HG02763 (cell line): Measurements from ENCODE around the gene SRXN1.

ENCODE experiments used
- ATAC-seq: cut with Tn5 transposase; IDR thresholded peaks from one replicate; pipeline ENCODE4 v1.9.1; 2021; ENCODE audit warnings: mild to moderate bottlenecking, moderate library complexity; ENCODE audit not compliant: unreplicated experiment

The SRXN1 gene

DNA sequence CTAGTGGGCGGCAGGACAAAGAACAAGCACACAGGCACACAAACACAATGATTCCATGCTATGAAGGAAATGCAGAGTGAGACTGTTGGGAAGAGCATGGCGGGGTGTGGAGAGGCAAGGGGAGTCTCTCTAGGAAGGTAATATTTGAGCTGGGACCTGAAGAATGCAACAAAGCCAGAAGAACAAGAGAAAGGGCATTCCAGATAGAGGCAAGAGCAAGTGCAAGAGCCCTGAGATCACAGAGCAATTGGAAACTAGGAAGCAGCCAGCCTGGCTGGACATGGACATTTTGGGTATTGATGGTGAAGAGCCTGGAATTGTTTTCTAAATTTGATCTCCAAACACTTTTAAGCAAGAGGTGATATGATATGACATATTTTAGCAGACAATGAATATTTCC, 15.4 kb downstream of the SRXN1 start:
- no peak for ATAC-seq

DNA sequence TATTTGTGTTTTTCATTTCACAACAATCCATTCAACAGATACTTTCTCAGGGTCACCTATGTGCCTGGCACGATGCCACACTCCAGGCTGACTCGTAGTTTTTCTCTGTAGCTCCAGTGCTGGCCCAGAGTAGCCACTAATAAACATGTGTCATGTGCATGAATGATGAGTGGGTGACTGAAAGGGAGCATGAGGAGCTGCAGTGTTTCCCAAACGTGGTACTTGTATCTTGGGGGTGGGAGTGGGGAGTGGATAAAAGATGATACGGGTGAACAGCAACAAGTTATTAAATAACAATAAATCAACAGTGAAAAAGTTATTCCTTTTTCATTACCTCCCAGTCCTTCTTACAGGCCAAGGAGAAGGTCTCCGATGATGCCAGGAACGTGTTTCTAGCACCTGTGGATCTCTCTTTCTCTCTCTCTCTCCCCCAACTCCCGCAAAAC, 17.1 kb downstream of the SRXN1 start:
- ATAC-seq: no peak

DNA sequence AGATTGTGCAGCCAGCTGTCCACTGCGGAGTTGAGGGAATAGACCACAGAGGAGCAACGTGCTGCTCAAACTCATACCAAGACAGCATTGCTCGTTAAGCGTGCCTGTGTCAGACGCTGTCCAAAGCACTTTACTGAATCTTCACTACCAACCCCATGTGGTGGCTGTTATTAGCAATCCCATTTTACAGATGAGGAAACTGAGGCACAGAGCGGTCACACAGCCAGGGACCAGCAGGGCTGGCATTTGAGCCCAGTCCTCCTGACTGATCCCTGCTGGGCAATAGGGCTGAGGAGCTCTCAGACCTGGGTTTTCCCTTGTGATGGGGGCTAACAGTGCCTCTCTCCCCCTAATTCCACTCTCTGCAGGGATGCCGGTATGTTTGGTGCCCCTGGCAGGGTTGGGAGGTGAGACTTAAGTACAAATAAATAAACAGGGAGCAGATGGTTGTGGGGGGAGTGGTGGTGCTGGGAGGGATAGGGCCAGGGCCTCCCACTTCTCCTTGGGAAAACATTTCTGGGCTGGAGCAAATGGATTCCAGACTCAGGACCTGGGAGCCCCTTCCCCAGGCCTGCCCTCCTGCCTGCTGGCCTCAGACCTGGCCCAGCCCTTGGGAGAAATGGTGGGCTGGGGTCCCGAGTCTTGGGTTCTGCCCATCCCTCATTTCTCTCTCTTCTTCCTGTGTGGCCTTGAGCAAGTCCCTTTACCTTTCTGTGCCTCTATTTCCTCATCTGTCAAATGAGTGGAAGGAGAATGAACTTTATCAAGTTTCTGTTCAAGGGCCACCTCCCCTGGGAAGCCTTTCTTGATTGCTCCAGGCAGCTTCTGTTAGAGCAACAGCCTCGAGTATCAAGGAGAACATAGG, 17.7 kb downstream of the SRXN1 start:
- no peak for ATAC-seq

DNA sequence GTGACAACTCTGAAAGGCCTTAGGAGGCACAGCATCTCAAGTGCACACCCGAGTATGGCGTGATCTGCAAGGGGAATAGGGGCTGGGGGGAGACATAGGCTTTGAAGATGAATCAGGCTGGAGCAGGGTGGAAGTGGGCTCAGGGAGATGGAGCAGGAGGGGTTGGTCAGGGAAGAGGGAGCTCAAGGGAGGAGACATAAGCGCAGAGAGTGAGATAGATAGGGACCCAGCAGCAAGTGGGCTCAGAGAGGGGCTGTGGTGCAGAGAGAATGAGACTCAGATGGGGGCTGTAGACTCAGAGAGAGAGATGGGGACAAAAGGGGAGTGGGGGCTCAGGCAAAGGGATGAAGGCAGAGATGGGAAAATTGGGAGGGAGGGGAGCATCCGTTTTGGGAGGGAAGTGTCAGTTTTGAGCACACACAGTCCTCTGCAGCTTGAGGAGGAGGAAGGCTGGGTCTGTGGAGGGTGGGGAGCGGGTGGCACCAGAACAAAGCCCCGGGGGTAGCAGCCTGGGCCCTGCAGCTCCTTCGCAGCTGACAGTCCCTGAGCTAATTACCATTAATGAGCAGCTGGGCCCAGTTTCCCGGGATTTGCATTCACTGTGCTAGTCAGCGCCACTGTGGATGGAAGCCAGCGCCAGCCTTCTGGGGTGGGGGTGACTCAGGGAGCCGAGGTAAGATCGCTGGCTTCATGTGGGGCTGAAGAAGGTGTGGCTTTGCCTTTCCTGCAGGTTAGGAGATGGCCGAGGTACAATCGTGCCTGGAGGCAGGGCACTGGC, 18.7 kb downstream of the SRXN1 start:
- ATAC-seq: no peak

DNA sequence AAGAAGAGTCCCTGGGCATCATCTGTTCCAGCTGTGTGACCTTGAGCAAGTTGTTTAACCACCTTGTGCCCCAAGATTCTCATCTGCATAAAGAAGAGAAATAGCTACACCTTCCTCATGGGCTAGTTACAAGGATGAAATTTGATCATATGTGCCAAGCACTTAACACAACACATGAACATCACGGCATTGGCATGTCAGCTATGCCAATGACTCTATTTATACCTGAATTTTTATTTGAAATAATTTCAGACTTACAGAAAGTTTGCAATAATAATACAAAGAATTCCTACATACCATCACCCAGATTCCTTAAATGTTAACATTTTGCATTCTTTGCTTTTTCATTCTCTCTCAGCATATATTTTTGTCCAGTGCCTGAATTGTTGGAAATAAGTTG, 21.9 kb downstream of the SRXN1 start:
- ATAC-seq: no peak

DNA sequence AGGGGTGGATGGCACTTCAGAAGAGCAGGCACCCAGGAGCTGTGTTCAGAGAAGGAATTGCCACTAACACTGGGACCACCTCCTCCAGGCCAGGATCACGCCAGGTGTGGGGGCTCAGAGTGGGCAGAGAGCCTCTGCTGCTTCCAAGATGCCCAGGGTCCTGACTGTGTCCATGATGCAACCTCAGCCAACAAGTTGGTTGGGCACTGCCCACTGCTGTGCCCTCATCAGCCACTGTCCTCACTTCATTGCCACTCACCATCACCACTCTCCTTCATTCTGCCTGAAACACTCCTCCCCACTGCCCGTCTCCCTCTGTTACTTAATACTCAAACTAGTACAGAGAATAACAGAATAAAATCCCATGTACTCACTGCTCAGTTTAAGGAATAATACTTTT, 26.4 kb downstream of the SRXN1 start:
- ATAC-seq: no peak

DNA sequence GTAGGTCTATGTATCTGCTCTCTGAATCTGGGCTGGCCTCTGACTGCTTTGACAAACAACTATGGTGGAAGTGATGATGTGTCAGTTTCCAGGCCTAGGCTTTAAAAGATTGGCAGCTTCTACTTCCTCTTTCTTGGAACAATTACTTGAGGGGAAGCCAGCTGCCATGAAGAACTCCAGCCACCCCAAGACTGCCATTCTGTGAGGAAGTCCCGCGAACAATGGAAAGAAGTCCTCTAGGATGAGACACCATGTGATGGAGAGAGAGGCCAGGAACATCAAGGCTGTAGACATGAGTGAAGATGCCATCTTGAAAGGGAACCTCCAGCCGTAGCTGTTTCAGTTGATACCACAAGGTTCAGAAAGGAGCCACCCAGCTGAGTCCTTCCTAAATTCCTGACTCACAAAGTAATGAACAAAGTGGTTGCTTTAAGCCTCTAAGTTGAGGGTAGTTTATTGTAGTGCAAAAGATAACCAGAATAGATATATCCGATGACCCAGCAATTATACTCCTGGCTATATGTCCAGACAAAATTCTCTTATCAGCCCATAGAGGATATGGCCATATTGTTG, 27.6 kb downstream of the SRXN1 start:
- ATAC-seq: no peak

DNA sequence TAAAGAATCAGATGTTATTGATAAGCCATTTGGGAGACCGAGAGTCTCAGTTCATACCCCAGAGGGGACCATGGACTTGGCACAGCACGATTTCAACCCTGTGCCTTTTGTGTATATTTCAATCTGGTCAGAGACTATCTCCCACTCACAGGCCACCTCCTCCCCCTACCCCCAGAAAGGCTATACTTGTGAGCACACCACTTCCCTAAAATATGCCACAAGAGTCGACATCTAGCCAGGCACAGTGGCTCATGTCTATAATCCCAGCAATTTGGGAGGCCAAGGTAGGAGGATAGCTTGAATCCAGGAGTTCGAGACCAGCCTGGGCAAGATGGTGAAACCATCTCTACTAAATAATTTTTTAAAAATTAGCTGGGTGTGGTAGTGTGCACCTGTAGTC, 29.3 kb downstream of the SRXN1 start:
- no peak for ATAC-seq

DNA sequence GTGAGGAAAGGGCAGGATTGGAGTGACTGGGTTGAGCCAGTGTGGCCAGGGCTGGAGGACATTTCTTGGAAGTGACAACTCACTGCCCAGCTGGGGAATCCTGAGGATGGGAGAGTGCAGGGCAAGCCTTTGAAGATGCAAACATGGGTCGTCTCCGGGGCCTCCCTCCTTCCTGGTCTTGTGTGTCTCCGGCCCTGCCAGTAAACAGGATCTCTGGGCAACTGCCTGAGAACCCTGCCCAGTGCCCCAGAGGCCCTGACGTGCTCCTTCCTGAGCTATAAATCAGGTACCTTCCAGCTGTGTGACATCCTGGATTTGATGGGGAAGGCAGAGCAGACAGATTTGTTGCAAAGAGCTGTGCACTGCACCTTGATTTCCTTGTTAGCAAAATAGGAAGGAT, 30.0 kb downstream of the SRXN1 start:
- no peak for ATAC-seq

DNA sequence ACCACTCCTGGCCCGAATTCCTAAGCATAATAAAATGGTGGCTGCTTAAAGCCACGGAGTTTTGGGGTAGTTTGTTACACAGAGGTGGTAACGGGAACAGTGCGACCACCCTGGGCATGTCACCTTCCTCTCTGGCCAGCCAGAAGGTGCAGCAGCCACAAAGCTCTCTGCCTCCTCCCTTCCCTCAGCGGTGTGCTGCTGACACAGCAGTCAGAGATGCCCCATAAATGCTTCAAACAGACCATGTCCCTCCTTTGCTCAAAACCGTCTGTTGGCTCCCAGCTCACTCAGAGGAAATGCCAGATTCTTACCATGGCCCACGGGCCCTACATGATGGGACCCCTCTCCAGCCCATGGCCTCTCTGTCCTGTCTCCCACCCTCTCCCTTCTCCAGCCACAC, 30.8 kb downstream of the SRXN1 start:
- no peak for ATAC-seq

DNA sequence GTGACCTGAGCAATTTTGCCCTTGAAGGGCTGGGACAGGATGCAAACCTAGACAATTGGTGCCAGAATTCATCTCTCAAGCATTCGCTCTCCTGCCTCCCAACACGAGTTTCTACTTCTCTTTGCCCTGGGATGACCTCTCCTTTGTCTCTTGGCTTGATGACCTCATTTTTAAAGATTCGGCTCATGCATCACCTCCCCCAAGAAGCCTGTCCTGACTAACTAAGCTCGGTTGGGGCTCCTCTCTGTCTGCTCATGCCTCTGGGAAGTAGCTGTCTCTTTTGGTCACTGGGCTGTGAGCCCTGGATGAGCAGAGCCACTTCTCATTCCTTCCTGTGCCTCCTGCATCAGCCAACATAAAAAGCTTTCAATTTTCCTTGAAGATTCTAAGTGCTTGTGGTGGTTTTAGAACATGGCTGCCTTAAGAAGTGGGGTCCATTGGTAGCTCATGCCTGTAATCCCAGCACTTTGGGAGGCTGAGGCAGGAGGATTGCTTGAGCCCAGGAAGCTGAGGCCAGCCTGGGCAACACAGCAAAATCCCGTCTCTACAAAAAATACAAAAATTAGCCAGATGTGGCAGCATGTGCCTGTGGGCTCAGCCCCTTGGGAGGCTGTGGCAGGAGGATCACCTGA, 31.8 kb downstream of the SRXN1 start:
- ATAC-seq: no peak

DNA sequence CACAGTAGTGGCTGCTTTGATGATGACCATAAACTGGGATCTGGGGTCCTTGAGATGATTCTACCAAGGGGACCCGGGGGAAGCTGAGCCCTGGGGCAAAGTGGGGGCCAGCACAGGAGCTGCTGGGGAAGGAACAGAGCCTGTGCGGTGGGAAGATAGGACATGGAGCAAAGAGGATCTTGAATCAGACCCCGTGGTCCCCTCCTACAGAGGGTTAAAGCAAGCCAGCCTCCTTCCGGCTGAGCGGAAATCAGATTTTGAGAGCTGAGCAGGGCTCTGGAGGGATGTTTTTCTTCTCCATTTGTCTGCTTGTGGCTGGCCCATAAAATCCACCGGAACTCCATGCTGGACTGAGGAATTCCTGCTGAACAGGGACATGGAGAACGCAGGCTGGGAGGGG, 32.8 kb downstream of the SRXN1 start:
- no peak for ATAC-seq

DNA sequence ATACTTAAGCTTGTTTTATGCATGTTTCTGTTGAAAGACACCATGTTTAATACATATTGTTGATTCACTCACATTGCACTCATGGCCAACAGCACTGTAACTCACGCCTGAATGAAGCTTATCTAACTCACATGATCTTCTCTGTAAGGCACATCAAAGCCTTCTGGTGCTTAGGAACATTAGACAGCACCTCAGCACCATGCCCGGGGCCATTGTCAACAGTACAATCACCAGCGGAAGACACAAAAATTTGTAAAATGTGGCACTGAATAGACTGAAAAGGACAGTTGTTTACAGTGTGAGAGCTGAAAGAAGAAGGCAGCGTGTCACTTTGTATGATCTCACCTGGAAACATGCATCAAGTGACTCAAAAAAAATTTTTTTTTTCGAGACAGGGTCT, 34.0 kb downstream of the SRXN1 start:
- no peak for ATAC-seq

DNA sequence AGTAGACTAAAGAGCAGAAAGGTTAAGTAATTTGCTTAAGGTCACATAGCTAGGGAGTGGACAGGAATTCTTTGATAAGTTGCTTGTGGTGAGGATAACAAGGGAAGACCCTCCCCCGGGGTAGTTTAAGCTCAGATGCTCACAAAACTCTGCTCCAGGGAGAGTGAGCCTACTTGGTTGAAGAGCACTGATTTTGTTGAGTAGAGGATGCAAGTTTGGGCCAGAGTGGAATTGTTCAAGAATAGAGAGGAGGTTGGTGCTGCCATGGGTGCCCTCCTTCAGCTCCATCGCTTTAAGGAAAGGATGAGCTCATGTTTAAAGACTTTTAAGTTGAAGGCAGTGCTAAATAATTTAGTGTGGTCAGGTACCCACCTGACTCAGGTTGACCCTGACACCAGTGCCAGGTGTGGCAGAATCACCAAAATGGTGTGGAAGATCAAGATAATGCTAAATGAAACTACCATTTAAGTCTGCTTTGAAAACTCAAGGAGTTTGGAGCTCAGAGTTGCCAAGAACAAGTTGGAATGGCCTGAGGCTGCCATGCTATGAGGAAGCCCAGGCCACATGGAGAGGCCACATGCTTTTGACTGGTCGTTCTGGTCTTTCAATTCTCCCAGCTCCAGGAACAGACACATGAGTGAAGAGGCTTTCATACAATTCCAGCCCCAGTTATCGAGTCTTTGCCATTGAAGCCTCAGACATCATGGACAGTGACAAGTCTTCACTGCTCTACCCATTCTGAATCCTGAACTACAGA, 34.9 kb downstream of the SRXN1 start:
- ATAC-seq: no peak

DNA sequence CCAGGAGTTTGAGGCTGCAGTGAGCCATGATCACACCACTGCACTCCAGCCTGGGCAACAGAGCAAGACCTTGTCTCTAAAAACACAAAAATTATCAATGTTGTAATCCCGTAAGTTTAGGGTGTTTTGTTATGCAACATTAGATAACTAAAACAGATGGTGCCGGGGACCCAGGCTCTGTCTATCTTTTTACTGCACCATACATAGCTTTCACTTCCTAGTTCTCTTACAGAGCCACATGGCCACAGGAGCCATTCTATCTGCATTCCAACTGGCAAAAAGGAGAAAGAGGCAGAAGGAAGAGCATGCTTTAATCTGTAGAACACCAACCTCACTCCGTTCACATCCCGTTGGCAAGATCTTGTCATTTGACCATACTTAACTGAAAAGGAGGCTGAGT, 37.5 kb downstream of the SRXN1 start:
- ATAC-seq: no peak

DNA sequence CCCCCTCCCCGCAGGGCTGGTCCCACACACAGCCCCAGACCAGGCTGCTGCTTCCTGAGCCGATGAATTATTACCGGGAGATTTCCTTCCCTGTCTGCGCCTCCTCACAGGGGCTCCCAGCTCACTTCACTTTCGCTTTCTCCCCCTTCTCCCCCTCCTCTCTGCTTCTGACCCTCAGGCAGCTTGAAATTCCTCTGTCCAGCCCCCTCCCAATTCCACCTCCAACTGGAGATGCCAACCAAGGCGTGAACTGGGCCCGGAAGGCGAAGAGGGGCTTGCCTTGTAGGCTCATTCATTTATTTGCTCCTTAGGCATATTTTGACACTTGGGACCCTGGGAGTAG, 41.2 kb downstream of the SRXN1 start:
- no peak for ATAC-seq

DNA sequence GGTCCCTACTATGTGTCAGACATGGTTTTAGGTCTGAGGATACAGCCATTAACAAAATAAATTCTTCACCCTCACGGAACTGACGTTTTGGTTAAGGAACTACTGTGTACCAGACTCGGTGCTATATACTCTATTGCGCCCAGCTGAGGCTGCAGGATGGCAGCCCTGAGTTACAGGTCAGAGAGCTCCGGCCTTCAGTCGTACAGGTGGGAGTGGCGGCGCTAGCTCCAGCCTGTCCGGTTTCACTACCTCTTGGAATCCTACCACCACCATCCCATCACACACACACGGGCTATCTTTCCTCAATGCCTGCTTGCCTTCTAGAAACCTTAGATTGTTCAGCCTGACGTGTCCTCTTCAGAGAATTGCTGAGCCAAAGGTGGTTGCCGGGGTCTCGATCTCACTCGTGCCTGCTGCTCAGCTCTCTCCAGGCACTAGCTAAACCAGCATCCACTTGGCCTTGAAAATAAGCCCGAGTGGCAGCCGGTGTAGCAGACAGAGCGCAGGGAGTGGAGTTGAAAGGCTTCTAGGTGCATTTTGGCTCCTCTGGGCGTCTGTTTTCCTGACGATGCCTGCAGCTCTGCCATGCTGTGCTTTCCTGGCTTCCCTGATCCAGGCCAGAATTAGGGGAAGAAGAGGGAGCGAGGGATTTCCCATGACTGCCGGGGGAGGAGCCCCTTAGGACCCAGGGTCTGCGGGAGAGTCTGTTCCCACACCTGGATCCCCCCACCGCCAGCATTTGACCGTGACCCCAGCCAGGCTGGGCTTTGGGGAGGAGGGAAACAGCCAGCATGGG, 41.8 kb downstream of the SRXN1 start:
- no peak for ATAC-seq

DNA sequence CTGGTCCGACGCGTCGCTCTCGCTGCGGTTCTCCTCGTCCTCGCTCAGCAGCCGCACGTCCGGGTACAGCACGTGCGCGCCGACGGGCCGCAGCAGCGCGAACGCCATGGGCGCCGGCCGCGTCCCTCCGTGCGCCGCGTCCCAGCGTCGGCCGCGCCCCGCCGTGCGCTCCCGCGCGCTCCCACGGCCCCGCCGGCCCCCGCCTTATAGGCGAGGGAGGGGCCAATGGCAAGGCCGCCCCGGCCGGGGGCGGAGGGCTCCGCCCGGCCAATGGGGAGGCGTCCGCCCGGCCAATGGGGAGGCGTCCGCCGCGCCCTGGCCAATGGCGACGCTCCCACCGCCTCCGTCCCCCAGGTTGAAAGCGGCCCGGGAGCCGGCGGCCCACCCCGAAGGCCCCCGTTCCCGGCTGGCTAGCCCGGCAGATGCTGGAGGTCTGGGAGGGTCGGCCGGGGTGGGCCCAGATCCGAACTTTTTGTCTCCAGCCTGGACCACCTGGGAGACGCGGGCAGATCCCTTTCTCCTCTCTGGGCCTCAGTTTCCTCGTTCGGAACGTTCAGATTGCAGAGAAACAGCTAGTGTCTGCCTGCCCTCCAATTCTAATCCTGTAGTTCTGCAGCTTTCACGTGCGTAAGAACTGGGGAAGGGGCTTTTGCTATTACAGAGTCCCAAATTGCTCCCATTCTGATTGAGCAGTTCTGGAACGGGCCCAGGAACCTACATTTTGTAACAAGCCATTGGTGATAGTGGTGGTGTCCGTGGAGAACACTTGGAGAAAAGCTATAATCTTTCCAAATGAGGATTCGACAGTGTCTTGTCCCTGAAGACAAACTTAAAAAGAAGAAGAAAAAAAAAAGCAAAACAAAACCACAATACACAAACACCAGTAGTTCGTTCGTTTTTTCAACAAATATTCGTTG, 42.6 kb downstream of the SRXN1 start, which contains the start of gene TCF15:
Gene TCF15, minus strand, starts transcription at position 180 of the 917 bp plus-strand sequence. Its CDS starts 72 bp downstream, at position 108.
- no peak for ATAC-seq
